SK-N-SH treated with all-trans-retinoic acid at 6 μM for 48 hours (cell line): ENCODE results near the gene CEACAM21.

Source experiments
- ZFP3 ChIP-seq: fragments of 250-450 bp; sonication (Bioruptor Pico); IDR thresholded peaks from 2 replicates; pipeline ENCODE4 v1.5.0; 2020; ENCODE audit warnings: mild to moderate bottlenecking, moderate library complexity
- TF ChIP-seq, protein P1 (sequence below): fragments of 250-450 bp; sonication (Bioruptor Pico); IDR thresholded peaks from 2 replicates; pipeline ENCODE4 v1.8.0; 2020; ENCODE audit warnings: mild to moderate bottlenecking, moderate library complexity, borderline replicate concordance
- TF ChIP-seq, protein P2 (sequence below): fragments of 250-450 bp; sonication (Bioruptor Pico); IDR thresholded peaks from 2 replicates; pipeline ENCODE4 v1.5.1; 2020; ENCODE audit warnings: low read depth, mild to moderate bottlenecking, moderate library complexity

DNA sequence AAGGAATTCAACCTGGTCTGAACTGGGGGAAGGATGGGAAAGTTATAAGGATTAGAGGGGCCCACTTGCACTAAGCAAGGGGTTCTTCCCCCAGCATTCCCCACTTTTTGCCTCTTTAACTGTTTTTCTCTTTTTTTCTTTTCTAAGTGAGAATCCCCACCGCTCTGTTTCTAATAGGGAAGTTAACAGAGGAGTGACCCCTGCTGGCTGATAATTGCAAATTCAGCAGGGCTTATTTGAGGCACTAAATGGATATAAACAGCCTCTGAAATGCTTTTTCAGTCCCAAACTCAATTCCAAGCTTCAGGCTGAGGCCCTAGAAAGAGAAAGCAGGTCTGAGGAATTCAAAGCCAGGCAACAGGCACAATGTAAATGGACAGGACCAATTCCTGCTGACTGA lies 38.2 kb upstream of the CEACAM21 start:
- TF ChIP-seq, protein P1, sequence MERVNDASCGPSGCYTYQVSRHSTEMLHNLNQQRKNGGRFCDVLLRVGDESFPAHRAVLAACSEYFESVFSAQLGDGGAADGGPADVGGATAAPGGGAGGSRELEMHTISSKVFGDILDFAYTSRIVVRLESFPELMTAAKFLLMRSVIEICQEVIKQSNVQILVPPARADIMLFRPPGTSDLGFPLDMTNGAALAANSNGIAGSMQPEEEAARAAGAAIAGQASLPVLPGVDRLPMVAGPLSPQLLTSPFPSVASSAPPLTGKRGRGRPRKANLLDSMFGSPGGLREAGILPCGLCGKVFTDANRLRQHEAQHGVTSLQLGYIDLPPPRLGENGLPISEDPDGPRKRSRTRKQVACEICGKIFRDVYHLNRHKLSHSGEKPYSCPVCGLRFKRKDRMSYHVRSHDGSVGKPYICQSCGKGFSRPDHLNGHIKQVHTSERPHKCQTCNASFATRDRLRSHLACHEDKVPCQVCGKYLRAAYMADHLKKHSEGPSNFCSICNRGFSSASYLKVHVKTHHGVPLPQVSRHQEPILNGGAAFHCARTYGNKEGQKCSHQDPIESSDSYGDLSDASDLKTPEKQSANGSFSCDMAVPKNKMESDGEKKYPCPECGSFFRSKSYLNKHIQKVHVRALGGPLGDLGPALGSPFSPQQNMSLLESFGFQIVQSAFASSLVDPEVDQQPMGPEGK (CRISPR knock-in tag), result no peak
- TF ChIP-seq, protein P2, sequence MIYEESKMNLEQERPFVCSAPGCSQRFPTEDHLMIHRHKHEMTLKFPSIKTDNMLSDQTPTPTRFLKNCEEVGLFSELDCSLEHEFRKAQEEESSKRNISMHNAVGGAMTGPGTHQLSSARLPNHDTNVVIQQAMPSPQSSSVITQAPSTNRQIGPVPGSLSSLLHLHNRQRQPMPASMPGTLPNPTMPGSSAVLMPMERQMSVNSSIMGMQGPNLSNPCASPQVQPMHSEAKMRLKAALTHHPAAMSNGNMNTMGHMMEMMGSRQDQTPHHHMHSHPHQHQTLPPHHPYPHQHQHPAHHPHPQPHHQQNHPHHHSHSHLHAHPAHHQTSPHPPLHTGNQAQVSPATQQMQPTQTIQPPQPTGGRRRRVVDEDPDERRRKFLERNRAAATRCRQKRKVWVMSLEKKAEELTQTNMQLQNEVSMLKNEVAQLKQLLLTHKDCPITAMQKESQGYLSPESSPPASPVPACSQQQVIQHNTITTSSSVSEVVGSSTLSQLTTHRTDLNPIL (CRISPR knock-in tag), result no peak
- TF ChIP-seq ZFP3 (CRISPR knock-in tag), result no peak
